ENCODE measurements around the gene COPG2. TPM values are rescaled to one million over a fixed set of nuclear protein-coding genes. Genes with fewer than 3 reads are reported as not detected.

Gene COPG2
- polyA plus RNA-seq, 1 of the 3 experiments (the other 2 are of a cell fraction): 44.3 TPM

DNA sequence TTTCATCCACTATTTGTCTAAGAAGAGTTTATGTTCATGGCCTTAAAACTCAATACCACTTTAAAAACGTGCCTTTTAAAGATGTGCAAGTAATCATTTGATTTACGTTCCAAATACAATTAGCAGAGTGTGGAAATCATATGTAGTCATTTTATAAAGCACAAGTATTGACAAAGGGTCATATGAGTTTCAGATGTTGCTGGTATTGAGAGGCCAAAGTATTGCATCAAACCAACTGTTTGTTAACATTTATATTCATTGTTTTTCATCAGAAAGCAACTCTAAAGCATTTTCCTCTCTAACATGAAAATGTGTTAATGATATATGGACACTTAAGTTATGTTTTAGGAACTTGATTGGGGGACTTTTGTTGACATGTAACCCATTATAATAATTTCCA lies 29.3 kb upstream of the COPG2 start:
- Histone ChIP-seq H3K27ac (ENCODE audit: low read depth in 2 of 2, low read length in 1 of 2) (no peak overlapping the region), H3K9ac (no peak overlapping the region), H3K27me3 (ENCODE audit: insufficient read depth) (peaks cover 7% of the 10 kb centered on the region; the same call in 1 of the 2 replicates), H3K79me2 (ENCODE audit: insufficient read depth) (no peaks in the 10 kb centered on the region), H3K4me3 (ENCODE audit: low read depth in 2 of 2, low read length in 1 of 2) (no peak overlapping the region), H3K9me3 (no peaks in the 10 kb centered on the region), H3K36me3 (replicated peaks in 1 of 2; ENCODE audit: control insufficient read depth in 1 of 2, insufficient read depth in 2 of 2, low read length in 1 of 2) (no peaks in the 10 kb centered on the region), H4K20me1 (ENCODE audit: insufficient read depth) (no peaks in the 10 kb centered on the region), H2AFZ (ENCODE audit: low read depth) (no peak overlapping the region), H3F3A (replicated peaks; ENCODE audit: insufficient read depth) (no peaks in the 10 kb centered on the region), H3K4me1 (ENCODE audit: control insufficient read depth in 1 of 2, insufficient read depth in 2 of 2, low read depth in 1 of 2, low read length in 1 of 2) (no peaks in the 10 kb centered on the region), H3K4me2 (no peak overlapping the region), H3K9me2 (0 out of 2 replicates have a peak, but pooled peaks cover 4% of the 10 kb centered on the region)
- DNase-seq: no peak
- ChIA-PET CTCF (no interaction called here), POLR2A (no interaction called here)
- 46% methylated on average over 2 of the region's 2 CpGs for WGBS (ENCODE audit: low lambda C conversion rate)
- TF ChIP-seq, protein P1, sequence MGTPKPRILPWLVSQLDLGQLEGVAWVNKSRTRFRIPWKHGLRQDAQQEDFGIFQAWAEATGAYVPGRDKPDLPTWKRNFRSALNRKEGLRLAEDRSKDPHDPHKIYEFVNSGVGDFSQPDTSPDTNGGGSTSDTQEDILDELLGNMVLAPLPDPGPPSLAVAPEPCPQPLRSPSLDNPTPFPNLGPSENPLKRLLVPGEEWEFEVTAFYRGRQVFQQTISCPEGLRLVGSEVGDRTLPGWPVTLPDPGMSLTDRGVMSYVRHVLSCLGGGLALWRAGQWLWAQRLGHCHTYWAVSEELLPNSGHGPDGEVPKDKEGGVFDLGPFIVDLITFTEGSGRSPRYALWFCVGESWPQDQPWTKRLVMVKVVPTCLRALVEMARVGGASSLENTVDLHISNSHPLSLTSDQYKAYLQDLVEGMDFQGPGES (IDR thresholded peaks at IDR 0.05; ENCODE audit: low read depth, low read length): no peak
- TF ChIP-seq EZH2phosphoT487 (IDR thresholded peaks at IDR 0.05; ENCODE audit: borderline replicate concordance, low read depth): no peak
- no peak for TF ChIP-seq TCF12 (IDR thresholded peaks at IDR 0.05)
- no peak for TF ChIP-seq MXI1 (IDR thresholded peaks at IDR 0.05; ENCODE audit: low read depth, low read length)
- TF ChIP-seq, protein P2, sequence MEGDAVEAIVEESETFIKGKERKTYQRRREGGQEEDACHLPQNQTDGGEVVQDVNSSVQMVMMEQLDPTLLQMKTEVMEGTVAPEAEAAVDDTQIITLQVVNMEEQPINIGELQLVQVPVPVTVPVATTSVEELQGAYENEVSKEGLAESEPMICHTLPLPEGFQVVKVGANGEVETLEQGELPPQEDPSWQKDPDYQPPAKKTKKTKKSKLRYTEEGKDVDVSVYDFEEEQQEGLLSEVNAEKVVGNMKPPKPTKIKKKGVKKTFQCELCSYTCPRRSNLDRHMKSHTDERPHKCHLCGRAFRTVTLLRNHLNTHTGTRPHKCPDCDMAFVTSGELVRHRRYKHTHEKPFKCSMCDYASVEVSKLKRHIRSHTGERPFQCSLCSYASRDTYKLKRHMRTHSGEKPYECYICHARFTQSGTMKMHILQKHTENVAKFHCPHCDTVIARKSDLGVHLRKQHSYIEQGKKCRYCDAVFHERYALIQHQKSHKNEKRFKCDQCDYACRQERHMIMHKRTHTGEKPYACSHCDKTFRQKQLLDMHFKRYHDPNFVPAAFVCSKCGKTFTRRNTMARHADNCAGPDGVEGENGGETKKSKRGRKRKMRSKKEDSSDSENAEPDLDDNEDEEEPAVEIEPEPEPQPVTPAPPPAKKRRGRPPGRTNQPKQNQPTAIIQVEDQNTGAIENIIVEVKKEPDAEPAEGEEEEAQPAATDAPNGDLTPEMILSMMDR (IDR thresholded peaks at IDR 0.05): no peak
- TF ChIP-seq, protein P3, sequence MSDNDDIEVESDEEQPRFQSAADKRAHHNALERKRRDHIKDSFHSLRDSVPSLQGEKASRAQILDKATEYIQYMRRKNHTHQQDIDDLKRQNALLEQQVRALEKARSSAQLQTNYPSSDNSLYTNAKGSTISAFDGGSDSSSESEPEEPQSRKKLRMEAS (IDR thresholded peaks at IDR 0.05; ENCODE audit: low read depth): no peak
- no peak for TF ChIP-seq NRF1 (IDR thresholded peaks at IDR 0.05; ENCODE audit: low read depth, low read length)
- TF ChIP-seq, protein P4, sequence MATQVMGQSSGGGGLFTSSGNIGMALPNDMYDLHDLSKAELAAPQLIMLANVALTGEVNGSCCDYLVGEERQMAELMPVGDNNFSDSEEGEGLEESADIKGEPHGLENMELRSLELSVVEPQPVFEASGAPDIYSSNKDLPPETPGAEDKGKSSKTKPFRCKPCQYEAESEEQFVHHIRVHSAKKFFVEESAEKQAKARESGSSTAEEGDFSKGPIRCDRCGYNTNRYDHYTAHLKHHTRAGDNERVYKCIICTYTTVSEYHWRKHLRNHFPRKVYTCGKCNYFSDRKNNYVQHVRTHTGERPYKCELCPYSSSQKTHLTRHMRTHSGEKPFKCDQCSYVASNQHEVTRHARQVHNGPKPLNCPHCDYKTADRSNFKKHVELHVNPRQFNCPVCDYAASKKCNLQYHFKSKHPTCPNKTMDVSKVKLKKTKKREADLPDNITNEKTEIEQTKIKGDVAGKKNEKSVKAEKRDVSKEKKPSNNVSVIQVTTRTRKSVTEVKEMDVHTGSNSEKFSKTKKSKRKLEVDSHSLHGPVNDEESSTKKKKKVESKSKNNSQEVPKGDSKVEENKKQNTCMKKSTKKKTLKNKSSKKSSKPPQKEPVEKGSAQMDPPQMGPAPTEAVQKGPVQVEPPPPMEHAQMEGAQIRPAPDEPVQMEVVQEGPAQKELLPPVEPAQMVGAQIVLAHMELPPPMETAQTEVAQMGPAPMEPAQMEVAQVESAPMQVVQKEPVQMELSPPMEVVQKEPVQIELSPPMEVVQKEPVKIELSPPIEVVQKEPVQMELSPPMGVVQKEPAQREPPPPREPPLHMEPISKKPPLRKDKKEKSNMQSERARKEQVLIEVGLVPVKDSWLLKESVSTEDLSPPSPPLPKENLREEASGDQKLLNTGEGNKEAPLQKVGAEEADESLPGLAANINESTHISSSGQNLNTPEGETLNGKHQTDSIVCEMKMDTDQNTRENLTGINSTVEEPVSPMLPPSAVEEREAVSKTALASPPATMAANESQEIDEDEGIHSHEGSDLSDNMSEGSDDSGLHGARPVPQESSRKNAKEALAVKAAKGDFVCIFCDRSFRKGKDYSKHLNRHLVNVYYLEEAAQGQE (IDR thresholded peaks at IDR 0.05; ENCODE audit: low read depth, low read length): no peak
- no peak for TF ChIP-seq NFIC (IDR thresholded peaks at IDR 0.05; ENCODE audit: borderline replicate concordance)
- no peak for TF ChIP-seq POLR2AphosphoS5 (IDR thresholded peaks at IDR 0.05; ENCODE audit: low read depth, low read length)
- TF ChIP-seq JUND (IDR thresholded peaks at IDR 0.05): no peak
- TF ChIP-seq, protein P5, sequence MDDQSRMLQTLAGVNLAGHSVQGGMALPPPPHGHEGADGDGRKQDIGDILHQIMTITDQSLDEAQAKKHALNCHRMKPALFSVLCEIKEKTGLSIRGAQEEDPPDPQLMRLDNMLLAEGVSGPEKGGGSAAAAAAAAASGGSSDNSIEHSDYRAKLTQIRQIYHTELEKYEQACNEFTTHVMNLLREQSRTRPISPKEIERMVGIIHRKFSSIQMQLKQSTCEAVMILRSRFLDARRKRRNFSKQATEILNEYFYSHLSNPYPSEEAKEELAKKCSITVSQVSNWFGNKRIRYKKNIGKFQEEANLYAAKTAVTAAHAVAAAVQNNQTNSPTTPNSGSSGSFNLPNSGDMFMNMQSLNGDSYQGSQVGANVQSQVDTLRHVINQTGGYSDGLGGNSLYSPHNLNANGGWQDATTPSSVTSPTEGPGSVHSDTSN (IDR thresholded peaks at IDR 0.05): no peak
- no peak for TF ChIP-seq FOXM1 (IDR thresholded peaks at IDR 0.05; ENCODE audit: low read depth)
- no peak for TF ChIP-seq MEF2A (IDR thresholded peaks at IDR 0.05; ENCODE audit: borderline replicate concordance, low read depth)
- TF ChIP-seq RFX5 (IDR thresholded peaks at IDR 0.05; ENCODE audit: low read length): no peak
- TF ChIP-seq EP300 (IDR thresholded peaks at IDR 0.05; ENCODE audit: borderline replicate concordance in 1 of 2, low read depth in 1 of 2, low read length in 1 of 2): no peak
- TF ChIP-seq ELF1 (IDR thresholded peaks at IDR 0.05): no peak
- no peak for TF ChIP-seq SIN3A (IDR thresholded peaks at IDR 0.05; ENCODE audit: borderline replicate concordance, low read depth, low read length)
- no peak for TF ChIP-seq GABPA (IDR thresholded peaks at IDR 0.05; ENCODE audit: low read depth)

Data from SK-N-SH (cell line).